IPS-NIHi11 (cell line): Measurements from ENCODE around the gene PLRG1.
"Not testable (repeated sequence)": the region's sequence is repeated elsewhere in the genome, so short reads cannot be mapped to it uniquely, and the experiment has no call there.

Experiments used
- DNase-seq: peaks from one replicate; pipeline ENCODE4 v3.0.0; 2012; ENCODE audit warnings: mixed read lengths, low spot score

PLRG1 gene

GRCh38 chr4:154549894-154550790, at the start of gene PLRG1:
PLRG1 (minus strand) TSS chr4:154550400; CDS start chr4:154550308, 92 bp downstream.
- peak; percentile 93 for DNase-seq

GRCh38 chr4:154597798-154598774, 47.9 kb upstream of the PLRG1 start:
- no peak for DNase-seq

- DNase-seq = not testable (repeated sequence)
Observed at GRCh38 chr4:154597281-154597680, 47.1 kb upstream of the PLRG1 start.

- DNase-seq = no peak
Observed at GRCh38 chr4:154595807-154596206, 45.6 kb upstream of the PLRG1 start.

GRCh38 chr4:154594343-154594742, 44.1 kb upstream of the PLRG1 start:
- DNase-seq = not testable (repeated sequence)

DNA sequence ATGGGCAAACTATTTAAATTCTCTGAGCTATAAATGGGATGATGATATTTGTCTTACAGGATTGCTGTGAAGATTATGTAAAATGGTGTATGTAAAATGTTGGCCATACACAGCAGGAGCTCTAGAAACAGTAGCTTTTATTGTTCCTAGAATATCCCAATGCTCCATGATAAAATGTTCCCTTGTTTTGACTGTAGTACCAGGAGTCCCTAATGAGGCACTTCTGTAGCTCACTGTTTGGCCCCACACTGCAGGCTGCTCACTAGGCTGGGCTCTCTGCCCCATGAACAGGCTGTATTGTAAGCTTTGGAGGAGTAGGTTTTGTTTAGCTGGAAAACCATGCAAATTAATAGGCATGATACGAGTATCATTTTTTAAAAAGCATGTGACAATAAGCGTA, 43.7 kb upstream of the PLRG1 start:
- no peak for DNase-seq

GRCh38 chr4:154591890-154592289, 41.7 kb upstream of the PLRG1 start:
- no peak for DNase-seq

GRCh38 chr4:154590329-154591006, 40.3 kb upstream of the PLRG1 start, which contains the start of gene FGA:
FGA (minus strand) TSS chr4:154590742; CDS start chr4:154590687, 55 bp downstream.
- DNase-seq = no peak

DNA sequence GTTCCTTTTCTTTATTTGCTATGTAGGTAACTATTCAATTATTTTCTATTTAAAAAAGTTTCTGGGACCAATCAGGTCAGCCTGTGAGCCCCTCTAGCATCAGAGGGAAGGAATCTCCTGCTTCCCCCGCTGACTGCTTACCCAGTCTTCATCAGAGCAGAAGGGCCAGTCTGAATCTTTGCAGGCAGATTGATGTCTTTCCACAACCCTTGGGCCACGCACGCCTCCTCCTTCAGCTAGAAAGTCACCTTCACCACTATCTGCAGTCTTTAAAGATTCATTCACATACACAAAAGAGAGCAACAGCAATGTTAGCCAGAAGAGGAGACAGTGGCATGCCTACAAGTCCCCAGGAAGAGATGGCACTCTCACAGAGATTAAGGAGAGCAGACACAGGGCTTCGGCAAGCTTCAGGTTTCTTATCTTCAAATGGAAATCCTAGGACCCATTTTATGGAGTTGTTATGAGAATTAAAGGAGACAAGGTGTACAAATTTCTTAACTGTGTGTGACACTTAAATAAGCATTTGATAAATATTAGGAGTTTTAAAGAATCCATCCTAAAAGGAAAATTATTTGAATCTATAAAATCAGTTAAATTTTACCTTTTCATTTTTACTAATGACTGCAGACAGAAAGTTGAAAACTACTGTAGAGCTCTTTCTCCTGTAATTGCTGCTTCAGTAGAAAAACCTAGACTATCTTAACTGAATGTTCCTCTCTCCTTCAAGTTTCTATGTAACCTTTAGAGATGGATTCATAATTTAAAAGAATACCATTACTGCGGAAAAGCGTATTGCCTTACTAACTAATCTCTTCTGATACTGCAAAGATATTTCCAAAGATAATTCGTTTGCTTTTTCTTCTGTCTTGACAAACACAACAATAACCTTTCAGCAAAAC, 39.3 kb upstream of the PLRG1 start:
- DNase-seq = no peak

DNA sequence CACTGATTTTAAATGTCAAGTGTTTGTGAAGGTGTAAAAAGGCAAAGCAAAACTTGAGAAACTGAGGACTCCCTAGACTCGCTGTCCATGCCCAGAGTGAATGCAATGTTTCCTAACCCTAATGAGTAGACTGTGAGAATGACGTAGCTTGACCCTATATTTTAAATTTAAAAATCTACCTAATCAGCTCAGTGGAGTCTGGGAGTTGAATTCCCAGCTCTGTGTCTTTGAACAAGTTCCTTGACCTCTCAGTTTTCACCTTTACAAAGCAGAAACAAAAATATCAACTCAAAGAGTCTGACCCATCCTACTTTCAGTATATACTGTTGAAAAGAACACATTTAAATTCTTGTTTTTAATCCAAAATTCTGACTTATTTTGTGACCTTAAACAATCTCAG, 38.0 kb upstream of the PLRG1 start:
- DNase-seq = no peak

DNA sequence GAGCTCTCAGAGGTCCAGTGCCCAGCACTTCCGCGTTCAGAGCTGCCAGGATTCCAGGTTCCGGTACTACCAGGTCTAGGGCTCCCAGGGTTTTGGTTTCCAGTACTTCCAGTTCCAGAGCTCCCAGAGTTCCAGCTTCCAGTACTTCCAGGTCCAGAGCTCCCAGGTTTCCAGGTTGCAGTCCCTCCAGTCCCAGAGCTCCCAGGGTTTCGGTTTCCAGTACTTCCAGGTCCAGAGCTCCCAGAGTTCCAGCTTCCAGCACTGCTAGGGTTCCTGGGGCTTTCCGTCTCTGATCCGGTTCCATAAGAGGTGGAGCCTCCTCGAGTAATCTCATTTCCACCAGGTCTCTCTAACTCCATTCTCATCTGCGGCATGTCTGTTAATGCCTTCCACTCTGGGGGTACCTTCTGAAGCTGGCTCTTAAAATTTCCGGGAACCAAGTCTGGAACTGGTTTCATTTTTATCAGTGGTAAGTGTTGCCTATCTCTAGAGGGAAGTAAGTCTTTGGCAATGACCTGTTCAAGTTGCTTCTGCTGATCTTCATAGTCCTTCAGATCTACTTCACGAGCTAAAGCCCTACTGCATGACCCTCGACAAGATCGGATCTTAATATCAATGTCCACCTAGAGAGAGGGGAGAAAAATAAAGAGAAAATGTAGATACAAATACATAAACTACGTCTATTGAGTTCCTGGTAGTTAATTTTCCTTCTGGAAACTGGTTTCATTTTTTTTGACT, 36.3 kb upstream of the PLRG1 start:
- no peak for DNase-seq

- no peak for DNase-seq
Observed at GRCh38 chr4:154585369-154586018, 35.3 kb upstream of the PLRG1 start.

- DNase-seq = no peak
Observed at GRCh38 chr4:154584259-154584658, 34.1 kb upstream of the PLRG1 start.

- DNase-seq = no peak
Observed at GRCh38 chr4:154583677-154584076, 33.5 kb upstream of the PLRG1 start.

DNA sequence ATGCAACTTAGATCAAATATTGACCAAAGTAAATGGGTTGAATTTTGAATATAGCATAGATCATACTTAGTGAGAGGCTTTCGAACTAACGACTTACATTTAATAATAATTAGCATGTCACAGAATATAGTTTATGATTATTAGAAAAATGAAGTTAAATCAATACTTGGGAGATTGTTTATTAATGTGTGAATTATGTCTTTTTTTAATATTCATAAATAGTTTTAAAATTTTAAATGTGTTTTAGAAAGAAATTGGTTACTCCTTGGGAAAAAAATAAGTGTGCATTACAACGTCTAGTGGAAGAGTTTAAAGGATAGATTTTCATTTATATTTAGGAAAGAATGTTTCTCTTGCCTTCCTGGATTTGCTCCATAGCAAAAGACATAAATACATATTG, 33.0 kb upstream of the PLRG1 start:
- DNase-seq = no peak

GRCh38 chr4:154582723-154583122, 32.5 kb upstream of the PLRG1 start:
- DNase-seq = no peak

DNA sequence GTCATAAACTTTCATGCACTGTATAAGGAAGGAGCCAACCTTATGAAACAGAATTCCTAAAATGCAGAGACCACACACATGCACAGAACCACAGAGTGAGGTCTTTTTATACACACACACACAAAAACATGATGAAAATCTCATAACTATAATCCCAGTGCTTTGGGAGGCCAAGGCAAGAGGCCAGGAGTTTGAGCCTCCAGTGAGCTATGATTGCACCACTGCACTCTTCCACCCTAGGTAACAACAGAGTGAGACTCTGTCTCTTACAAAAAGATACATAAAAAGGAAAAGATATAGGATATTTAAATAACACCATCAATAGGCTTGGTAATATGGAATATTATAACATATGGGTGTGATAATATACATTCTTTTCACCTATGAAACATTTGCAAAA, 29.7 kb upstream of the PLRG1 start:
- DNase-seq = no peak

DNA sequence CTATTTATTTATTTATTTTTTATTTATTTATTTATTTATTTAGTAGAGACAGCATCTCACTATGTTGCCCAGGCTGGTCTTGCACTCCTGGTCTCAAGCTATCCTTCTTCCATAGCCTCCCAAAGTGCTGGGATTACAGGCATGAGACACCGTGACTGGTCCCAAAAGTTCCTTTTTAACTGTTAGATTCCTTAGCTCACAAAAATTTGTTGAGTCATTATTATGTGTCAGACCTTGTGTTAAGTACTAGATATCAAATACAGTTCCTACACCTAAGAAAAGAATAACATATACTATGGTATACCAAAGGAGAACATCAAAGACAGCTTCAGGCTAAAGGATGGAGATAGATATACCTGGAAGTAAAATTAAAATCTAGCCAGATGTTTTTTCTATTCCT, 28.7 kb upstream of the PLRG1 start:
- DNase-seq = no peak

DNA sequence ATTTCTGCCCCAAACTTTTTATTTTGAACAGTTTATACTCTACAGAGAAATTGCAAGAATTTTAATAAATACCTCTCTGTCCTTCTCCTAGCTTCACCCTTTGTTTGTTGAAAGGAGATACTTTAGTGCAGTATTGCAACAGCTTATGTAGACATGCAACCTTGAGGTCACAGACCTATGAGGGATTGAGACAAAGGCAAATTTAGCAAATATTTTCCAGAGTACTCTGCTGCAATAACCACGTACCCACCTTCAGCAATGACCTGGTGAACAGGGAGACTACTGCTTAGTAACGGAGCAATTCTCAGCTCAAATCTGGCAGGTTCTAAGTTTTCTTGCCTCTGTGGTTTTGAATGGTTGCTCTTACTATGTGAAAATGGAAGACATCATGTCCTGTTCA, 27.1 kb upstream of the PLRG1 start:
- DNase-seq = no peak

DNA sequence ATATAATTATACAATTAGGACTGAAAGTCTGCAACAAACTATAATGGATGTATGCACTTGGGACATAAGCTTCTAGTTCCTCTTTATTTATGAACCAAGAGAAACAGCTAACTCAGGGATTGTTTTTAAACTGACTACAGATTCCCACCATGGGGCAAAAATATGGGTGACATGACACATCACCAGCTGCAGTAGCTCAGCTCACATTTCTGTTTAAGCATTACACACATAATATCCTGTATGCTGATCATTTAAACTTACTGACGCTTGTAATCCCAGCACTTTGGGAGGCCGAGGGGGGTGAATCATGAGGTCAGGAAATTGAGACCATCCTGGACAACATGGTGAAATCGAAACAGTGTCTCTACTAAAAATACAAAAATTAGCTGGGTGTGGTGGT, 24.1 kb upstream of the PLRG1 start:
- no peak for DNase-seq
